ENCODE measurements around the gene HLA-DQB2.
"Not testable (repeated sequence)": the region's sequence is repeated elsewhere in the genome, so short reads cannot be mapped to it uniquely, and the experiment has no call there.

Gene HLA-DQB2

GRCh38 chr6:32752580-32752979 is 10.8 kb downstream of the HLA-DQB2 start:
- H3K36me3 ChIP-seq (ENCODE audit: control insufficient read depth, insufficient read depth, low read length), result no peaks in the 10 kb centered on the region
- no peak for DNase-seq (ENCODE audit: low read depth, low spot score)
- H3K27ac ChIP-seq (ENCODE audit: low read length), result no peak overlapping the region
- no peaks in the 10 kb centered on the region for H3K4me1 ChIP-seq (ENCODE audit: control insufficient read depth, insufficient read depth, low read length)
- H3K9me3 ChIP-seq (ENCODE audit: control insufficient read depth, insufficient read depth, low read length), result no peaks in the 10 kb centered on the region
- no peak overlapping the region for H3K4me3 ChIP-seq (ENCODE audit: low read length)
- no CpG with 5 or more reads among the region's 8 CpGs for WGBS (ENCODE audit: insufficient coverage, insufficient read length)
- no peaks in the 10 kb centered on the region for H3K27me3 ChIP-seq (ENCODE audit: control insufficient read depth, insufficient read depth, low read length)

GRCh38 chr6:32745649-32746048 is 17.7 kb downstream of the HLA-DQB2 start:
- H3K4me1 ChIP-seq (ENCODE audit: control insufficient read depth, insufficient read depth, low read length); H3K27me3 ChIP-seq (ENCODE audit: control insufficient read depth, insufficient read depth, low read length); DNase-seq (ENCODE audit: low read depth, low spot score); H3K9me3 ChIP-seq (ENCODE audit: control insufficient read depth, insufficient read depth, low read length); H3K27ac ChIP-seq (ENCODE audit: low read length); H3K36me3 ChIP-seq (ENCODE audit: control insufficient read depth, insufficient read depth, low read length); H3K4me3 ChIP-seq (ENCODE audit: low read length): not testable (repeated sequence)
- WGBS (ENCODE audit: insufficient coverage, insufficient read length), result no CpG with 5 or more reads among the region's 1 CpG

- Histone ChIP-seq H3K4me3 (ENCODE audit: low read length) (no peak overlapping the region), H3K36me3 (ENCODE audit: control insufficient read depth, insufficient read depth, low read length) (no peaks in the 10 kb centered on the region), H3K9me3 (ENCODE audit: control insufficient read depth, insufficient read depth, low read length) (no peaks in the 10 kb centered on the region), H3K27me3 (ENCODE audit: control insufficient read depth, insufficient read depth, low read length) (no peaks in the 10 kb centered on the region), H3K27ac (ENCODE audit: low read length) (no peak overlapping the region), H3K4me1 (ENCODE audit: control insufficient read depth, insufficient read depth, low read length) (no peaks in the 10 kb centered on the region)
- WGBS (ENCODE audit: insufficient coverage, insufficient read length), result no CpG with 5 or more reads among the region's 5 CpGs
- DNase-seq (ENCODE audit: low read depth, low spot score), result no peak
Observed at GRCh38 chr6:32744776-32745175, 18.6 kb downstream of the HLA-DQB2 start.

GRCh38 chr6:32742374-32742773 is 21.0 kb downstream of the HLA-DQB2 start:
- H3K36me3 ChIP-seq (ENCODE audit: control insufficient read depth, insufficient read depth, low read length), result no peaks in the 10 kb centered on the region
- no CpG with 5 or more reads among the region's 3 CpGs for WGBS (ENCODE audit: insufficient coverage, insufficient read length)
- no peaks in the 10 kb centered on the region for H3K27me3 ChIP-seq (ENCODE audit: control insufficient read depth, insufficient read depth, low read length)
- H3K9me3 ChIP-seq (ENCODE audit: control insufficient read depth, insufficient read depth, low read length), result no peaks in the 10 kb centered on the region
- H3K4me3 ChIP-seq (ENCODE audit: low read length), result no peak overlapping the region
- no peak overlapping the region for H3K27ac ChIP-seq (ENCODE audit: low read length)
- no peak for DNase-seq (ENCODE audit: low read depth, low spot score)
- H3K4me1 ChIP-seq (ENCODE audit: control insufficient read depth, insufficient read depth, low read length), result no peaks in the 10 kb centered on the region

GRCh38 chr6:32741031-32741960 is 22.0 kb downstream of the HLA-DQB2 start, which contains the start of gene HLA-DQA2:
Gene HLA-DQA2 (plus strand): TSS chr6:32741391. CDS start chr6:32741444, 53 bp downstream.
- H3K27ac ChIP-seq (ENCODE audit: low read length), result no peak within 1 kb of the TSS
- H3K4me3 ChIP-seq (ENCODE audit: low read length), result no peak within 1 kb of the TSS
- no CpG with 5 or more reads among the region's 7 CpGs for WGBS (ENCODE audit: insufficient coverage, insufficient read length)
- H3K27me3 ChIP-seq (ENCODE audit: control insufficient read depth, insufficient read depth, low read length), result no peaks in the 10 kb centered on the region
- no peaks in the 10 kb centered on the region for H3K36me3 ChIP-seq (ENCODE audit: control insufficient read depth, insufficient read depth, low read length)
- H3K9me3 ChIP-seq (ENCODE audit: control insufficient read depth, insufficient read depth, low read length), result no peaks in the 10 kb centered on the region
- no peak for DNase-seq (ENCODE audit: low read depth, low spot score)
- H3K4me1 ChIP-seq (ENCODE audit: control insufficient read depth, insufficient read depth, low read length), result no peaks in the 10 kb centered on the region

- DNase-seq (ENCODE audit: low read depth, low spot score), result no peak
Observed at GRCh38 chr6:32738126-32738525, 25.2 kb downstream of the HLA-DQB2 start.

GRCh38 chr6:32718879-32719278 is 44.5 kb downstream of the HLA-DQB2 start:
- no peaks in the 10 kb centered on the region for H3K27me3 ChIP-seq (ENCODE audit: control insufficient read depth, insufficient read depth, low read length)
- H3K9me3 ChIP-seq (ENCODE audit: control insufficient read depth, insufficient read depth, low read length), result no peaks in the 10 kb centered on the region
- no peak overlapping the region for H3K4me3 ChIP-seq (ENCODE audit: low read length)
- no peak overlapping the region for H3K27ac ChIP-seq (ENCODE audit: low read length)
- no CpG with 5 or more reads among the region's 3 CpGs for WGBS (ENCODE audit: insufficient coverage, insufficient read length)
- DNase-seq (ENCODE audit: low read depth, low spot score), result no peak
- H3K36me3 ChIP-seq (ENCODE audit: control insufficient read depth, insufficient read depth, low read length), result no peaks in the 10 kb centered on the region
- H3K4me1 ChIP-seq (ENCODE audit: control insufficient read depth, insufficient read depth, low read length), result no peaks in the 10 kb centered on the region

More at GRCh38 chr6:32738126-32738525, 25.2 kb downstream of the HLA-DQB2 start:
- H3K4me3 ChIP-seq (ENCODE audit: low read length), result no peak overlapping the region
- H3K27me3 ChIP-seq (ENCODE audit: control insufficient read depth, insufficient read depth, low read length), result no peaks in the 10 kb centered on the region
- H3K9me3 ChIP-seq (ENCODE audit: control insufficient read depth, insufficient read depth, low read length), result no peaks in the 10 kb centered on the region
- no CpG with 5 or more reads among the region's 2 CpGs for WGBS (ENCODE audit: insufficient coverage, insufficient read length)
- H3K36me3 ChIP-seq (ENCODE audit: control insufficient read depth, insufficient read depth, low read length), result no peaks in the 10 kb centered on the region
- no peaks in the 10 kb centered on the region for H3K4me1 ChIP-seq (ENCODE audit: control insufficient read depth, insufficient read depth, low read length)
- H3K27ac ChIP-seq (ENCODE audit: low read length), result no peak overlapping the region

- Histone ChIP-seq H3K27me3 (ENCODE audit: control insufficient read depth, insufficient read depth, low read length) (no peaks in the 10 kb centered on the region), H3K4me1 (ENCODE audit: control insufficient read depth, insufficient read depth, low read length) (no peaks in the 10 kb centered on the region), H3K9me3 (ENCODE audit: control insufficient read depth, insufficient read depth, low read length) (no peaks in the 10 kb centered on the region), H3K36me3 (ENCODE audit: control insufficient read depth, insufficient read depth, low read length) (no peaks in the 10 kb centered on the region), H3K4me3 (ENCODE audit: low read length) (no peak overlapping the region), H3K27ac (ENCODE audit: low read length) (no peak overlapping the region)
- DNase-seq (ENCODE audit: low read depth, low spot score), result no peak
- no CpG with 5 or more reads among the region's 3 CpGs for WGBS (ENCODE audit: insufficient coverage, insufficient read length)
Observed at GRCh38 chr6:32716396-32716795, 46.9 kb downstream of the HLA-DQB2 start.

- Histone ChIP-seq H3K4me1 (ENCODE audit: control insufficient read depth, insufficient read depth, low read length) (no peaks in the 10 kb centered on the region), H3K27ac (ENCODE audit: low read length) (no peak overlapping the region), H3K4me3 (ENCODE audit: low read length) (no peak overlapping the region), H3K36me3 (ENCODE audit: control insufficient read depth, insufficient read depth, low read length) (no peaks in the 10 kb centered on the region), H3K9me3 (ENCODE audit: control insufficient read depth, insufficient read depth, low read length) (no peaks in the 10 kb centered on the region), H3K27me3 (ENCODE audit: control insufficient read depth, insufficient read depth, low read length) (no peaks in the 10 kb centered on the region)
- DNase-seq (ENCODE audit: low read depth, low spot score), result no peak
Observed at GRCh38 chr6:32713241-32713640, 50.1 kb downstream of the HLA-DQB2 start.

- Histone ChIP-seq H3K36me3 (ENCODE audit: control insufficient read depth, insufficient read depth, low read length) (no peaks in the 10 kb centered on the region), H3K27ac (ENCODE audit: low read length) (no peak overlapping the region), H3K4me1 (ENCODE audit: control insufficient read depth, insufficient read depth, low read length) (no peaks in the 10 kb centered on the region), H3K27me3 (ENCODE audit: control insufficient read depth, insufficient read depth, low read length) (no peaks in the 10 kb centered on the region), H3K4me3 (ENCODE audit: low read length) (no peak overlapping the region), H3K9me3 (ENCODE audit: control insufficient read depth, insufficient read depth, low read length) (no peaks in the 10 kb centered on the region)
- no peak for DNase-seq (ENCODE audit: low read depth, low spot score)
Observed at GRCh38 chr6:32709625-32710024, 53.7 kb downstream of the HLA-DQB2 start.
